ENCODE measurements around the gene FBXO10.
"Not testable (repeated sequence)": the region's sequence is repeated elsewhere in the genome, so short reads cannot be mapped to it uniquely, and the experiment has no call there.

Gene FBXO10

DNA sequence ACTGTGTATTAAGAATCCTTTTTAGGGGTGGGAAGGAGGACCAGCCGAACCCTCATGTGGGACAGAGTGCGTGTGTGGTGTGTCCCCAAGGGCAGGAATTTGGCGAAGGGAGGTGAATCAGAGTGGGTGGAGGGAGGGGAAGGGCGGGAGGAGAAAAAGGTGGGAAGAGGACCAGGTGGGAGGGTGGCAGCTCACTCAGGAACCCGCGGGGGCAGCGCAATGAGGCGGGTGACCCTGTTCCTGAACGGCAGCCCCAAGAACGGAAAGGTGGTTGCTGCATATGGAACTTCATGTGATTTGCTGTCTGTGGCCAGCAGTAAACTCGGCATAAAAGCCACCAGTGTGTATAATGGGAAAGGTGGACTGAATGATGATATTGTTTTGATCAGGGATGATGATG, 99.2 kb downstream of the FBXO10 start:
- DNase-seq: no peak

DNA sequence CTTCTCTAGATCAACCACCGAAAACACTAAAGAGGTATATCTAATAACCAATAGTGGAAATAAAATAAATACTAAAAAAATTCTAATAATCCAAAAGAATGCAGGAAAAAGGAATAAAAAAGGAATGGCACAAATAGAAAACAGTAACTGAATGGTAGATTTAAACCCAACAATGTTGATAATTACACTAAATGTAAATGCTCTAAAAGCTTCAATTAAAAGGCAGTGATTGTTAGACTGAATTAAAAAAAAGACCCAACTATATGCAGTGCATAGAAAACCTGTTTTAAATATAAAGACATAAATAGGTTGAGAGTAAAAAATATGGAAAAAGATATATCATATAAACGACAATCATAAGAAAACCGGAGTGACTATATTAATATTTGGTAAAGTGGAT, 101.7 kb downstream of the FBXO10 start:
- DNase-seq: no peak

DNA sequence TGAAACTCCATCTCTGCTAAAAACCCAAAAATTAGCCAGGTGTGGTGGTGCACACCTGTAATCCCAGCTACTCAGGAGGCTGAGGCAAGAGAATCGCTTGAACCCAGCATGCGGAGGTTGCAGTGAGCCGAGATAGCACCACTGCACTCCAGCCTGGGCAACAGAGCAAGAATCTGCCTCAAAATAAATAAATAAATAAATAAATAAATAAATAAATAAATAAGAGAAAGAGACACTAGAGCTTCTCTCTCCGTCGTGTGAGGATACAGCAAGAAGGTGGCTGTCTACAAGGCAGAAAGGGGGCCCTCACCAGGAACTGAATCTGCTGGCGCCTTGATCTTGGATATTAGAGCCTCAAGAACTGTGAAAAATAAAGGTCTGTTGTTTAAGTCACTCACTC, 102.2 kb downstream of the FBXO10 start:
- DNase-seq: not testable (repeated sequence)

- DNase-seq: no peak
Observed at GRCh38 chr9:37471942-37472684, 104.1 kb downstream of the FBXO10 start.

GRCh38 chr9:37468620-37469019, 107.6 kb downstream of the FBXO10 start:
- DNase-seq: no peak

DNA sequence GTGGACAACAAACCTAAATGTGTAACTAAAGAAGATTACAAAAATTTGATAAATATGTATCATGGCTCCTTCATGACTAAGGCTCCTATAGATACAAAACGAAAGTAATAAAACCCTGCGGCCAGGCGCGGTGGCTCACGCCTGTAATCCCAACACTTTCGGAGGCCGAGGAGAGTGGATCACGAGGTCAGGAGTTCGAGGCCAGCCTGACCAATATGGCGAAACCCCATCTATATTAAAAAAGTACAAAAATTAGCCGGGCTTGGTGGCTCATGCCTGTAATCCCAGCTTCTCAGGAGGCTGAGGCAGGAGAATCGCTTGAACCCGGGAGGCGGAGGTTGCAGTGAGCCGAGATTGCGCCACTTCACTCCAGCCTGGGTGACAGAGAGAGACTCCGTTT, 108.7 kb downstream of the FBXO10 start:
- DNase-seq: not testable (repeated sequence)

- peak; percentile 38 for DNase-seq
Observed at GRCh38 chr9:37466037-37466709, 110.0 kb downstream of the FBXO10 start.

DNA sequence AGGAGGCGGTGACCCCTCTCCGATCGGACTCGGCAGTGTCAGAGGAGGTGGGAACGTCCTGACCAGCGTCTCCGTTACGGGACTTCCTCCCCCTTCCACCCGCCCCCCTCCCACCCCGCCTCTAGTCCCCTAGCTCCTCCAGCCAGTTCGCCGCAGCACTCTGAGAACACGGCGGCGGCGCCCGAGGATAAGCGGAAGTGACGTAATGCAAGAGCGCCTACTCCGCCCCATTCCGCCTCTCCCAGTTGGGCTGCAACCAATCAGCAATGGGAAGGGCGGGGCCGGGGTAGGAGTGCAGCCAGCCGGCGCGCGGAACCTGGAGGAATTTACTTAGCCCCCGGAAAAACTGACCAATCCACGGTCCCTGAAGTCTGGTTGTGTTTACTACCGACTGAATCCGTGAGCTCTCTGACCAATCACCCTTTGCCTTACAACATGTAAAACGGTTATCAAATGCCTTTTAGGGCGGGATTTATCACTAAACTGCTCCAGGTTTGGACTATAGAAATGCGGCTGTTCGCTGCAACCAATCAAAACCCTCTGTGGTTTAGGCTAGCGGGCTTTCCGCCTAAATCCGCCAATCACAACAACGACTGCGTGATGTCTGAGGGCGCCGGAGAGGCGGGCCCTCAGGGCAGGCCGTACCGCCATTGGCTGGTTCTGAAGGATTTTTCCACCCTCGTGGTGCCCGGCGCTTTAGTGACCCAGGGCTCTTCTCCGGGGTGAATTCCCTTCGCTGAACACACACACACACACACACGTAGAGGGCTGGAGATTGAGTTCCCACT, 110.7 kb downstream of the FBXO10 start, which contains the start of gene ZBTB5:
ZBTB5 (minus strand) TSS at position 202 of the 788 bp plus-strand sequence. CDS start 22,899 bp downstream, outside the sequence.
- DNase-seq: peak; percentile 98

DNA sequence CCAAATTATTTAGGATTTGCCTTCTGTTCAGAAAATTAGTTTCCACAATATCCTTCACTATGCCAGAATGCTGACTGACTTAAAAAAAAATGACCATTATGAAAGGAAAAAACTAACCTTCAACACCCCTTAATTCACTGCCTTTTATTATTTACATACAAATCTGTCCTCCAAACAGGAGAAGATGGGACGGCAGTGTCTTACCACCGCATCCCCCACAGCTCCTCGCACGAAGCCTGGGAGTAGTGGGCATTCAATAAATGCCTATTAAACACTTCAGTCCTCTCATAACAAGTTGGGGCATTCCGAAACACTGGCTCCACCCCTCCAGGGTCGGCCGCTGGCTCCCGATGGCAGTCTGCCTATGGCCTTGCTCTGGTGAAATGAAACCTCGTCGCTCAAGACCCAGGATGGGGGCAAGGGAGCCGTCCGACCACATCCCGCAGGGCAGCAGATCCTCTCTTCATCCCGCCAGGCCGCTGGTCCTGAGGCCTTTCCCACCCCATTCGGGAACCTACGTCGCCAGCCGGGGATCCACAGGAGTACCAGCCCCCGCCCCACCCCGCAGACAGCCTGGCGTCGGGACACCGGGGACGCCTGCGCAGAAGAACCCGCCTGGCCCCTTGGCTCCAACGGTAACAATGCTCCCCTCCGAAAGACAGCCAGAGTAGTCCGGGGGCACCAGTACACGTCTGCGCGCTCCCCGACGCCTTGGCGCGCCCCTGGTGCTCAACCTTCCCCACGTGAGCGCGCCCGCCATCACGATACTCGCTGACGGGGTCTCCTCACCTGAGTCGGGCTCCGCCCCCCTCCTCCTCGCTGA, 111.5 kb downstream of the FBXO10 start:
- DNase-seq: peak; percentile 83

- no peak for DNase-seq
Observed at GRCh38 chr9:37464006-37464405, 112.2 kb downstream of the FBXO10 start.

Measured in stimulated activated CD4-positive, alpha-beta T cell treated with anti-CD3 and anti-CD28 coated beads, Interleukin-4, amount 100 ng/mL, for 1 hour (primary cell).